GM12801 (cell line): ENCODE results near the gene TTC24.

Experiments used
- CTCF ChIP-seq: IDR thresholded peaks from one replicate; pipeline ENCODE4 v1.5.1; 2011; ENCODE audit warnings: control low read depth; ENCODE audit not compliant: insufficient read length; ENCODE audit errors: extremely low read depth

TTC24 gene

DNA sequence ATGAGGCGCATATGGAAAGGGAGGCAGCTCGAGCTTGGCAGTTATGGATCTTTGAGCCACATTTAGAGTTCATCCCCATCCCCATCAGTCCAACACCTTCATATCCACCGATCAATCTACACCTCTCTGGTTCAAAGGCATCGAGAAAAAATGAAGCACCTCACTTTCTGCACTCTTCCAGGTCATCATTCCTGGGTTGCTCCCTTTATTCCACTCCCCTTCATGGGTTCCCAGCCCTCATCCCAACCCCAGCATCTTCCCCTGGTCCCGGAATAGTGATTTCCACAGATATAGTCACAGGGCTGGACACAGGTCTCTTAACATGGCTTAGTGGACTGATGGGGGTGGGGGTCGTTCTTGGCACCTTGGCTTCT is 40.0 kb downstream of the TTC24 start:
- TF ChIP-seq CTCF: no peak

DNA sequence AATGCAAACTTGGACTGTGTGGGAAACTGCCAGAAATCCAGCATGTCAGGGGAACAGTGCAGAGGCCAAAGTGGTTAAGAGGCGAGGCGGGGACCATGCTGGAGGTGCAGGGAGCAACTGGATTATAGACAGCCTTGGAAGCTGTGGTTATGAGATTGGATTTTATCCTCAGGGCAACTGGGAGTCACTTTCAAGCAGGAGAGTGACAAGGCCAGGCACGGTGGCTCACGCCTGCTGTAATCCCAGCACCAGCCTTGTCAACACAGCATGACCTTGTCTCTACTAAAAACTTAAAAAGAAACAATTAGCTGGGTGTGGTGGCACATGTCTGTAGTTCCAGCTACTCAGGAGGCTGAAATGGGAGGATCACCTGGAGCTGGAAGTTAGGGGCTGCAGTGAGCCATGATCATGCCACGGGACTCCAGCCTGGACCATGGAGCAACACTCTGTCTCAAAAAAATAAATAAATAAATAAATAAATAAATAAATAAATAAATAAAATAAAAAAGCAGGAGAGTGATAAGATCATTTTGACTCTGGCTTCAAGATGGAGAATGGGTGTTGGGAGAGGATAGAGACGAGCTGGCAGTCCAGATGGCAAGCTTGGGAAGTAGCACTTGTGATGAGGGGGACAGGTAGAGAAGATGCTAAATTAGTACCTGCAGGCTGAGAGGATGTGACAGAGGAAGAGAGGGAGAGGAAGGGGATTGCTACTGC is 43.2 kb downstream of the TTC24 start:
- no peak for TF ChIP-seq CTCF

DNA sequence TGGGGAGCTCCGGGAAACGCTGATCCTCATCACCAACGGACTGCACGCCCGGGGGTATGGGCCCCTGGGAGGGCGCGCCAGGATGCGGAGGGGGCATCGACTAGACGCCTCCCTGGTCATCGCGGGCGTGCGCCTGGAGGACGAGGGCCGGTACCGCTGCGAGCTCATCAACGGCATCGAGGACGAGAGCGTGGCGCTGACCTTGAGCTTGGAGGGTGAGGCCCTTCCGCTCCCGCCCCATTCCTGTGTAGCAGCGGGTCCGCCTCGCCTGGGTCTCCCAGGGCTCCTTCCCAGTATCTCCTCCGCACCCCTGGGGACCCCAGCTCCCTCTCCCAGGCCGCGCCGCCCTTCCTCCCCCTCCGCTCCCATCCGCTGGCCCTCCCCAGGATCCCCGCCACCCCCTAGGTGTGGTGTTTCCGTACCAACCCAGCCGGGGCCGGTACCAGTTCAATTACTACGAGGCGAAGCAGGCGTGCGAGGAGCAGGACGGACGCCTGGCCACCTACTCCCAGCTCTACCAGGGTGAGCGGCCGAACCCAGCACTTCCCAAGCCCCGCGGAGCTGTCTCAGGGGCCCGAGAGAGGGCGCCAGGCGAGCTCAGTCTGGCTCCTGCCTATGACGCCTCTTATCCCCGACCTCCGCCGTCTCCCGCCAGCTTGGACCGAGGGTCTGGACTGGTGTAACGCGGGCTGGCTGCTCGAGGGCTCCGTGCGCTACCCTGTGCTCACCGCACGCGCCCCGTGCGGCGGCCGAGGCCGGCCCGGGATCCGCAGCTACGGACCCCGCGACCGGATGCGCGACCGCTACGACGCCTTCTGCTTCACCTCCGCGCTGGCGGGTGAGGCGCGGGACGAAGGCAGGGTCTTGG is 44.7 kb downstream of the TTC24 start:
- TF ChIP-seq CTCF: no peak

GRCh38 chr1:156624814-156625435 is 45.4 kb downstream of the TTC24 start:
- no peak for TF ChIP-seq CTCF

- no peak for TF ChIP-seq CTCF
Measured at GRCh38 chr1:156625436-156626078, 46.0 kb downstream of the TTC24 start.

DNA sequence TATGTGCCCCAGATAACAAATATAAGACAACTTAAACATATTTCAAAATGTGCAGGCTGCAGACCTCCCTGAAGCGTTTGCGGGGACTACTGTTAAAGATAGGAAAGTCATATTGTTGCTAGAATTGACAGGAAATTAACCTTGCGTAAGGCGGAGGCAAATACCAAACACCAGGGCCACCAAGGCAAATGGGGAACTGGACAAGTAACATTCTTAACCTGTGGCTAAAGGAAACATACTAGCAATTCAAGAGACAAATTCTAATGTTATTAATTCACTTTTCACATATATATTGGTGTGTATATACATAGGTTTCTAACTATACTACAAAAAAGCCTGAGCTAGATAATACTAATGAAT is 46.5 kb downstream of the TTC24 start:
- no peak for TF ChIP-seq CTCF

DNA sequence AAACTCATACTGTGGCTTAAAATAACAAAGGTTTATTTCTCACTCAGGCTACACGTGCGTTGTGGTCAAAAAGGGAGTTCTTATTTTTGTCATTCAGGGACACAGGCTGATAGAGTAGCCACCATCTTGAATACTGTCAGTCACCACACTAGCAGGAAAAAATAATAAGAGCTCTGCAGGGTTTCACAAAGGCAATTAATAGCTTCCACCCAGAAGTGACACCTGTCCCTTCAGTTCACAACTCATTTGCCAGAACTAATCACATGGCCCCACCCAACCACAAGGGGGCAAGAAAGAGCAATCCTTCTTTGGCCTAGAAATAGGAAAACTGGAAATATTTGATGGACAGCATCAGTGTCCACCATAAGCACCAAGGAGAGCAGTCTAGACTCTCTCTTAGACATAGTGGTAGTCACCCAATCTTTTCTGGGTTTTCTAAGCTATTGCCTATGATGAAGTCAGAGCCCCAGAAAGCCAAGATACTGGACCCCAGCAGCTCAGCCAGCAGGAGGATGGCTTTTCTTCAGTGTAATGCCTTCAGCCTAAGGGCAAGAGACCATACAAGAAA is 47.9 kb downstream of the TTC24 start:
- no peak for TF ChIP-seq CTCF
